Stimulated activated CD8-positive, alpha-beta memory T cell treated with anti-CD3 and anti-CD28 coated beads, Interleukin-7, amount 100 ng/mL, for 48 hours (primary cell): Measurements from ENCODE around the gene TBXT.
"Not testable (repeated sequence)": the region's sequence is repeated elsewhere in the genome, so short reads cannot be mapped to it uniquely, and the experiment has no call there.

ENCODE experiments used
- DNase-seq, 2 donors: peaks; one replicate each; pipeline ENCODE4 v3.0.0-alpha.2; 2020; ENCODE audit warnings: low read depth in 1 of 2; ENCODE audit errors: extremely low read depth in 1 of 2

Gene TBXT, protein sequence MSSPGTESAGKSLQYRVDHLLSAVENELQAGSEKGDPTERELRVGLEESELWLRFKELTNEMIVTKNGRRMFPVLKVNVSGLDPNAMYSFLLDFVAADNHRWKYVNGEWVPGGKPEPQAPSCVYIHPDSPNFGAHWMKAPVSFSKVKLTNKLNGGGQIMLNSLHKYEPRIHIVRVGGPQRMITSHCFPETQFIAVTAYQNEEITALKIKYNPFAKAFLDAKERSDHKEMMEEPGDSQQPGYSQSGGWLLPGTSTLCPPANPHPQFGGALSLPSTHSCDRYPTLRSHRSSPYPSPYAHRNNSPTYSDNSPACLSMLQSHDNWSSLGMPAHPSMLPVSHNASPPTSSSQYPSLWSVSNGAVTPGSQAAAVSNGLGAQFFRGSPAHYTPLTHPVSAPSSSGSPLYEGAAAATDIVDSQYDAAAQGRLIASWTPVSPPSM

DNA sequence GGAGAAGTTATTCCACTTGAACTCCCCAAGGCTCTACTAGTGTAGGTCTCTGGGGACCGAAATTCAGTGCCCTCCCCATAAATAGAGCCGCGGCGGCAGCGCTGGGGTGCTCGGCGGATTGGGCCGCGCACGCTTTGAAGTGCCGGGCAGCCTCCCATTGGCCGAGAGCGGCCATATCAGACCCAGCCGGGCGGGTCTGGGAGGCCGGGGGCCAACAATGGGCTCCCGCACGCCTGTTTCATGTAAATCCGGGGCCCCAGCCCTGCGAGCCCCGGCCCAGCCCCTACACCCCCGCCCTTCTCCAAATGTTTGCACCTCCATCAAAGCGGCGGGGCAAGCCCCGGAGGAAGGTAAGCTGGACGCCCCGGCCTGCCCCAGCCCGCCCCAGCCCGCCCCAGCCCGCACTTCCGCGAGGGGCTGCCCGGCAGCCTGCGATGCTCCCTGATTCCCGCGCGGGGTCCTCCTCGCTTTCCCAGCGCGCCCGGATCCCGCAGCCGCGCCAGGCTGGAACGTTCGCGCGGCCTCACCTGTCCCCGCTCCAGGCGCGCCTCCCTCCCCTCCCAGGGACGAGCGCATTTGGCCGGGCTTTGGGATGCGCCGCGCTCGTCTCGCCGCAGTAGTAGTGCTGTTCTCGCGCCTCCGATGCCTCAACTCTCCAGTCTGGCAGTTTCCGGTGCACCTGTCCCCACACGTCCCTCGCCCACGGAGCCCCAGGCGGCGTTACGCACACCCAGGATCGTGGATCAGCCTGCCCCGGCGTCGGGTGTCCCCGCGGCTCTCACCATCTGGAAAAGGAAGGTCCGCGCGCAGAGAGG, at the start of gene TBXT:
Gene TBXT, minus strand, starts transcription at position 51 of the 815 bp plus-strand sequence. CDS start 260 bp downstream, outside the sequence.
- DNase-seq: no peak

DNA sequence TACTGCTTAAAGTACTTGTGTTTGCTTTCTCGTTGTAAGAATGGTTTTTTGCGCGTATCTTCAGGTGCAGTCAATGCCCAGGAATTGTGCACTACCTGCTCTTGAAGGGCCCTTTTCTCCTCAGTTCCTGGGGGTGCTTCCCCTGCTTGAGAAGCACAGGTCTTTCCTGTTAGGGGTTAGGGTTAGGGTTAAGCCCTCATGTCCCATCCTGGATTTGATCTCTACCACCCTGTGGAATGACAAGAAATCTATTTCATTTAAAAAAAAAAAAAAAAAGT, 39.6 kb upstream of the TBXT start:
- no peak for DNase-seq

DNA sequence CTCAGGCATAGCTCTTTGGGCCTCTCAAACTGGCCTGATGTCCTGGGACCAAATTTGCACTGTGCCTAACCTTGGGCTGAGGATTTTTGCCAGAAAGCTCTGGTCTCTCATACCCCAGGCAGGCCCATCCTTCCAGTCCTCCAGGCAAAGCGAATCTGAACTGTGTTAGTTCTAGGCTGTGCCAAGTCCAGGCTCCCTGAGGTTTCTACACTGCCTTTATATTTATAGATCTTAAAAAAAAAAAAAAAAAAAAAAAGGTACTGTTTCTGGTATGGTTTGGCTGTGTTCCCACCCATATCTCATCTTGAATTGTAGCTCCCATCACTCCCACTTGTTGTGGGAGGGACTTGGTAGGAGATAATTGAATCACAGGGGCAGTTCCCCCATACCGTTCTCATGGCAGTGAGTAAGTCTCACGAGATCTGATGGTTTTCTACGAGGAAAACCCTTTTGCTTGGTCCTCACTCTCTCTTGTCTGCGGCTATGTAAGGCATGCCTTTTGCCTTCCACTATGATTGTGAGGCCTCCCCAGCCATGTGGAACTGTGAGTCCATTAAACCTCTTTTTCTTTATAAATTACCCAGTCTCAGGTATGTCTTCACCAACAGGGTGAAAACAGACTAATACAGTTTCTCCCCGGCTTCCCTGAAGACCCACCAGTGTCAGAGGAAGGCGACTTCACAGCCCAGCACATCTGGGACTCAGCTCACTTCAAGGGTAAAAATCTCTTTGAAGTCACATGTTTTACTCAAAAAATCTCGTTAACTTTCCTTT, 39.0 kb upstream of the TBXT start:
- no peak for DNase-seq

DNA sequence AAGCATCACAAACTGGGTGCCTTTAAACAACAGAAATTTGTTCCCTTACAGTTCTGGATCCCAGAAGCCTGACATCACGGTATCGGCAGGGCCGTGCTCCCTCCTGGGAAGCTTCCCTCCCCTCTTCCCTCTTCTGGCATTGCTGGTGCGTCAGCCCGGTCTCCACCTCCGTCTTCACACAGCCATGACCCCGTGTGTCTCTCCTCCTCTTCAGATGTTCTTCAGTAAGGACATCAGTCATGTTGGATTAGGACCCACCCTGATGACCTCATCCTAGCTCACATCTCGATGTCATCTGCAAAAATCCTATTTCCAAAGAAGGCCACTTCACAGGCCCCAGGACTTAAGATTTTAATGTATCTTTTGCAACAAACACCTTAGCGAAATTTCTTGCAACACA, 38.4 kb upstream of the TBXT start:
- DNase-seq: no peak

DNA sequence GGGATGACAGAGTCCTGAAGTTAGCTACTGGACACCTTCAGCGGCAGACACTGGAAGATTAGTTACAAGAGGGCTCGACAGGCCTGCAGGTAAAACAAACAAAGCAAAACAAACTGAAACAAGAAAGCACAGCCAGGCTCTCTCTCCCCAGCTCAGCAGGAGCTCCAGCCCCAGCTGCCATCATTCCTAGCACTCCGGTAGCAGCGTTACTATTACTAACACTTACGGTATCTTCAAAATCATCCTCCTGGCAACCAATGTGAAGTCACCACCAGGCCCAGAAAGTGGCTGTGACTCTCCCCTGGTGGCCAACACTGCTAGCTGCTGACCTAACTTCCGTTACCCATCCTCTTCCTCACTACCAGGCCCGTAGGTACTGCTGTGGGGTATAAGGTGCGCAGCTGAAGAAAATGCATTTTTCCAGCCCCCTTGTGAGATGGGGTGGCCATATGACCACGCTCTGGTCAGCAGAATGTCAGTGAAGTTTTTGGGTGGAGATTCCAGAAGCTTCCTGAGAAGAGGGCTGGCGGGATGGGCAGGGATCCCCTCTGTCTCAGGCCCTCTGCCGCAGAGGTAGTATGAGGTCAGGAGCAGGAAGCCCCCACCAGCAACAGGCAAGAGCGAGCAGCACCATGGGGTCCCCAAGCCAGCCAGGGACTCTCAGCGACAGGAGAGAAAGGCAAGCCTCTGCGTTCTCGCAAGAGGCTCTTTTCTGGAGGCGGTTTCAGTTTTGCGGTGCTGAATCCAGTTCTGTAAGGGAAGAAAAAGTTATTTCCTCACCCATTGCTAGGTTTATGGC, 37.4 kb upstream of the TBXT start:
- no peak for DNase-seq

DNA sequence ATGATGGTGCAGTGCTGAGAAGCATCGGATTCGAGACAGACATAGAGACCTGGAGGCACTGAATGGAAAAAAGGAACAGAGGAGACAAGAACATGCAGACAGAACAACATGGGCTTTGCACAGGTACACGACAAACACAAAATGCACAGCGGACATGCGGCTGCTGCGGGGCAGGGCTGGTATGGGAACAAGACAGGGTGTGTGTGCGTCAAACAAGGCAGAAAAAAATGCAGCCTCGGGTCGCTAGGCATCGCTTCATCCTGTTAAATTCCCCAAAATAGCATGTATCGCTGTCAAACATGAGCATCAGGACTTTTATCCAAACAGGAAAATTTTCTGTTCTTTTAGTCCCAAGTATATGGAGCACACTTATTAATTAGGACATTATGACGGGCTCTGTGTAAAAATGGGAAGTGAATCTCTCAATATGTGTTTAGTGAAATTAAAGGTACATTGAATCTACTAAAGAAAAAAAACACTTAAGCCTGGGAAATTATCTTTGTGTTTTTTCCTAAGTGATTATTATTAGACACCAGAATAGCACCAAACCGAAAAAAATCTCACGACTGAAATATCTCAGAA, 36.1 kb upstream of the TBXT start:
- DNase-seq: no peak

DNA sequence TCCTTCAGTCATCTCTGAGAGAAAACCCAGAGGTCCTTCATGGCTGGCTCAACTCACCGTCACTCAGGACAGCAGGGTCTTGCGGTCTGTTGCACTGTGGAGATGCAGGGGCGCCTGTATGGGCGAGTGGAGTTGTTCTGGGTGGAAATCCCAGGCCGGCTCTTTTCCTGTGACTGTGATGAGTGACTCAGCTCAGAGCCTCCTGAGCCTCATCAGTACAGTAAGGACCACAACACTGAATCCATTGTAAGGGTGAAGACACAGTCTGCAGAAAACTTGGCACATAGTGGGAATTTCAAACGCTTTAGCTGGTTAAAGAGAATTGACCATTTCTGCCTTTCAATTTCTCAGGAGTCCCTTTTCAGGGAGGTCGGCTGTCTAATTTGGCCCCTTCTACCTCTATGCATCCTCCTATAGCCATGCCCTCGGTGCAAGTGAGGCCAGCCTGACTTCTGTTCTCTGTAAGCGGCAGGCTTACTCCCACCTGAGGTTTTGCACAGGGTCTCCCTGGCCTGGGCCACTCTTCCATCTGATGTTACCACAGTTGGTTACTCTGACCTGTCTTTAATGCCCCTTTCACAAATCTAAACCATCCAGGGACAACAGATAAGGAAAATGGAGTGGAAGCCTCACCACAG, 35.5 kb upstream of the TBXT start:
- no peak for DNase-seq

DNA sequence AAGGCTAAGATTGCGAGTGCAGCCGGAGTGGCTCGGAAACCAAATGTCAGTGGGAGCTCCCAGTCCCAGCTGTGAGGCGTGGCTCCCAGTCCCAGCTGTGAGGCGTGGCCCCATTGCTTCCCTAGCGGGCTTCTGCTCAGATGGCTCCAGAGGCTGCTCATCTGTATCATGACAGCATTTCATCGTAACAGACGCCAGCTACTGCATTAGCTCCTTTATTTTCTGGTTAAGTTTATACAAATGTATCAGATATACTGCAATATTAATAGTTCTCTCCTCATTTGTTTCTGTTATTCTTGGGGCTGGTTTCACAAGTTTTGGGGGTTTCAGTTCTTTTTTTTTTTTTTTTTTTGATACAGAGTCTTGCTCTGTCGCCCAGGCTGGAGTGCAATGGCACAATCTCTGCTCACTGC, 34.7 kb upstream of the TBXT start:
- no peak for DNase-seq

DNA sequence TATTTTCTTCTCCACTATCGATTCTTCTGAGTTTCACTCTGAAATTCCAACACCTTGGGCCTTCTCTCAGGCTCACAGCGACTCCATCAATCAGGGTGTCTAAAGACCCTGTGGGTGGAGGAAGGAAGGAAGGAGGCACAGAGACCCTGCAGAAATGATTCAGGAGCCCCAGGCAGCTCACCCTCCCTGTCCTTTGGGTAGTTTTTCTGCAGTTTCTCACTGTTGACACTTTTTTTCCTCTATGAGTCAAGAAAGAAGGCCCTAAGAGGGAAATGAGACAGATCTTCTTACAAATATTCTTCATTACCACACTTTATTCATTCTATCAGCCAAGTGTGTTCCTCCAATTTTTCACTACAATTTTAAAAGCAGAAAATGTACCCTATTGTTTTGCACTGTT, 34.2 kb upstream of the TBXT start:
- DNase-seq: no peak

DNA sequence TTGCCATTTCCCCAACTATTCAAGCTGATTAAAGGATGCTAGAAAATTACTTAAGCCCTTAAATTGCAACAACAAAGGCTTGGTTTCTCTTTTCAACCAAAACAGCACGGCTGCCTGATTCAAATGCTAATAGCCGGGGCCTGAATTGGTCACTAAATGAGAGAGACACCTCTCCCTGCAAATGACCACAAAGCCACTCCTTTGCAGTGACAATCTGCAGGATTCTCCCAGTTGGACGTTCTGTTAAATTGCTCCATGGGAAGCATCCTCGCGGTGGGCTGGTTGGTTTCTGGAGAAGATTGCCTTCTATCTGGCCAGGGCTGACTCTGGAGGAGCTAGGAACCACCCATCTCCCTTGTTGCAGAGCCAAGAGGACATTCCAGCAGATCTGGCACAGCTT, 29.7 kb upstream of the TBXT start:
- DNase-seq: no peak

DNA sequence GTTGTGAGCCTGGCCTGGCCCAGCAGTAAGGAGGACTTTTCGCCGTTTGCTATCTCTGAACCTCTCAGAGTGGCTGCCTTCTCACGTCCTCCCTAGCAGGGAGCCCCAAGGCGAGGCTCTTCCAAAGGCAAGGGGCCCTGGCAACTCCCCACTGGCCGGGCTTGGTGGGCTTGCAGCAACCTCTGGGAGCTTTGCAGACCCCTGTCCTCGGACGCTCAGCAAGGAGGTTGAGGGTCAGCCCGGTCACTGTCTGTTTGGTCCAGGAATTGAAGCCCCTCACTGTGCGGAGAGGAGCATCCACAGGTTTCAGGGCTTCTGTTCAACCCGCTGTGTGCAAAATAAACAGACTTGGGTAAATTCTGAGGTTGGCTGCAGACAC, 28.2 kb upstream of the TBXT start:
- DNase-seq: no peak

DNA sequence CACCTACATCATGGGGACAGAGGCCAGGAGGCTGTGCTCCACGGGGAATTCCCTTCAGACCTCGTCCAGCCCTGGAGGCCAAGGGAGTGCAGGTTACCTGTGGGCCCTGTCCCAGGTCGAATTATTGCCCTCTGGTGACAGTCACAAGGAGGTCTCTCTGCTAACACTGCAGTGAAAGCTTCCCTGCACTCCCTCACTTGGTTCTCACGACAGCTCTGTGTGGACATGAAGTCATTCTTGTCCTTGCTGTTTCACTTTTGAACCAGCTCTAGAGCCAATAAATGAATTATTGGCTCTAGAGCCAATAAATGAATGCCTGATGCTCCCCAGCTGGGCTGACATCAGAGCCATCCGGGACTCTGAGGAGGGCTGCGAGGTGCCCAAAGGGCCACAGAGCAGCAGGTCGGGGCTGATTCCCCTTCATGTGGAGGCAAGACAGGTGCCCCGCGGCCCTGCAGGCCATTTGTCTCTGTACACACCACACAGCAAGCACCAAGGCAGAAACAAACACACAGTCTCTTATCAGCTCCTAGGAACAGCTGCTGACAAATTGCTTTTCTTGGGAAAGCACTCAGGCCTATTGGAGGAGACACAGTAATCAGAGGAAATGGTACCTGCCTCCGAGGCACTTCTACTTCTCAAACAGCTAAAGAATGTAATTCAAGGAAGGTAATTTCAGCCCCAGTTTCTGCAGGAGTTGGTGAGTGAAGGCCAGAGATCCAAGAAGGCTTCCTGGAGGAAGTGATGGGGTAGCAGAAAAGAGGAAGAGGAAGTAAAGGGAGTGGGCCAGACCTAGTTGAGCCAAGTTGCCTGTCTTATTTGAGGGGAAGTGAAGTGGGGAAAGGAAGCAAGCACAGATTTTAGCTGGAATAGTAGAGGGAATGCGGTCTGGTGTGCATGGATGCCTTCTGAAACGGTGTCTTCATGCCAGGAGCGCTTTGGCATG, 27.5 kb upstream of the TBXT start:
- DNase-seq: no peak

DNA sequence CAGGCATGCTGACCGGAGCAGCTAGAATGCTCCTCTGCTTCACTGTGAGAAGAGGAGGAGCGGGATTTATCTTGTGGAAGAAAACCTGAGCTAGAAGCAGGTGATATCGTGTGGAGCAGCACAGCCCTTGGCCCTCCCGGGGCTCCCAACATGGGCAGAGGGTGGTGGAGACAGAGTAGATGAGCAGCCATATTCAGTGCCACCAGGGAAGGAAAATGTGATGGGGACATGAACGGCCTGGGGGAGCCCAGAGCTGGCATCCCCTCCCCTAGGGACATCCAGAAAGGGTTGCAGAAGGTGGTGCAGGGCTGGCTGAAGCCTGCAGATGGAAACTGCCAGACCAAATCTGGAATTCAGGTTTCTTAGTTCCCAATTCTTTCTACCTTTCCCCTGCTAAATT, 24.9 kb upstream of the TBXT start:
- no peak for DNase-seq

DNA sequence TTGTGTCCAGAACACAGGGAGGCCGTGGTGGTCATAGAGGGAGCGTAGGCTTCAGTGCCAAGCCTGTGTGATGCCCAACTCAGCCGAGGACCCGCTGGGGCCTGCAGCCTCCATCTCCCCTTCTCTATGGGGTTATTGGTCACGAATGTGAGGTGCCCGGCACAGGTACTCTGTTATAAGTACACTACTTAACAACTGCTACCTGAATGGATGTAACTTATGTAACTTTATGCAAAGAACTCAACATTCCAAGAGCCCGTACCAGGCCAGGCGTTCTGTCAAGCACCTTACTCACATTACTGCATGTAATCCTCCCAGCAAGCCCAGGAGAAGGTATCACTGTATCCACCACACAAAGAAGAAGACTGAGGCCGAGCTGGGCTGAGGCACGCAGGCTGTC, 24.5 kb upstream of the TBXT start:
- DNase-seq: no peak

DNA sequence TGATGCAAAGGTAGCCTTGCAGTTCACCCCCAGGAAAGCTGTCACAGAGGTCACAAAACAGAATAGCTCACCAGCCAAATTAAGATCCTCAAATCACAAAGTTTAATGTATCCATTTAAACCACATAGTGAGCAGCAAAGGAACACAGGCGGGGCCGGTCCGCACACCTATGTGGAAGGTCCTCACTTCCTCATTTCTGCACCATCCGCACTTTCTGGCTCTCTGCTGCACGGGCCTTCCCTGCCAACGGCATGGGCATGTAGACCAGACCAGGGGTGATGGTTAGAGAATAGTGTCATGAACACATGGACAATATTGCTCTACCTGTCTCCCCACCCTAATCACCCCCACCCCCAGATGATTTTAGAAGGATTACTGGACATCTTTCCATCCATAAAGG, 12.1 kb upstream of the TBXT start:
- DNase-seq: no peak

DNA sequence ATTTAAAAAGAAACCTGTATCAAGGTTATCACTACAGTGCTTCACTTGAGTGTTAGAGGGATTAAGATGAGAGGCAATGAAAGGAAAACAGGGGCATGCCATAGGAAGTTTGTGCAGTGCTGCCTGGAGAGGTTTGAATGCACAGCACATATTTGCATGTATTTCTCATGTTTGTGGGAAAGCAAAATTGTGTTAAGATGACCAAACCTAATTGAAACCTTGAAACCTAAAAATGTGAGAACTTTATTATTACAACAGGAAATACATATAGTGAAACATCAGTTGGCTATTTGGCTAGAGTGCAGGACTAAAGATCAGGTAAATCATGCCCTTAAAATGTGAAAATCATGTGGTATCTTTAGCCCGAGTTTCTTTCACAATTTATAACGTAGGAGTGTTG, 8.5 kb upstream of the TBXT start:
- no peak for DNase-seq

DNA sequence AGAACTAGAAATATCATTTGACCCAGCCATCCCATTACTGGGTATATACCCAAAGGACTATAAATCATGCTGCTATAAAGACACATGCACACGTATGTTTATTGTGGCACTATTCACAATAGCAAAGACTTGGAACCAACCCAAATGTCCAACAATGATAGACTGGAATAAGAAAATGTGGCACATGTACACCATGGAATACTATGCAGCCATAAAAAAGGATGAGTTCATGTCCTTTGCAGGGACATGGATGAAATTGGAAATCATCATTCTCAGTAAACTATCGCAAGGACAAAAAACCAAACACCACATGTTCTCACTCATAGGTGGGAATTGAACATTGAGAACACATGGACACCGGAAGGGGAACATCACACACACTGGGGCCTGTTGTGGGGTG, 7.4 kb upstream of the TBXT start:
- DNase-seq: not testable (repeated sequence)

DNA sequence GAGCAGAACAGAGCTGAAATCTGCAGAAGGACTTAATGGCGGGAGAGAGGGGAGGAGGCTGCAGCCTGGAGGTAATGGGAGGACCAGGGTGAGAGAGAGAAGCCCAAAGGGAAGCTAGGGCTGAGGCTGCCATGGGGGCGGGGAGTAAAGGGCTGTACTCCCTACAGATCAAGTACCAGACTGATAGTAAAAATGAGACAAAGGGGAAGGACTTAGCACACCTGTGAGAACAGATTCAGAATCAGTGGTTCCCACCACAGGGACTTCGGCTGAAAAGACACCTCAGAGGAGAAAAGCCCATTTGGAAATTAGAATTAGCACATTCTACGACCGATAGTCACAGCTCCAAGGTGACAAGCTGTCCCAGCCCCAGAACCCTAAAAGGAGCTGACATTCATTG, 6.4 kb upstream of the TBXT start:
- DNase-seq: no peak
